Epithelial cell of proximal tubule (primary cell): ENCODE results near the gene SHISA7. TPM values are rescaled to one million over a fixed set of nuclear protein-coding genes. Genes with fewer than 3 reads are reported as not detected.
A peak's percentile ranks its signal among the peaks of the same experiment; 100 is the strongest.

Experiments used
- DNase-seq: peaks from one replicate; pipeline ENCODE4 v3.0.0-alpha.2; 2011; ENCODE audit warnings: low read depth
- H3K4me3 ChIP-seq: 2 replicates; pipeline ENCODE4 v1.5.1; 2011; ENCODE audit warnings: low read depth, mild to moderate bottlenecking, low read length
- total RNA-seq: library from RNA; depleted of rRNA; stranded (reverse); fragments of >200 nt; gene quantifications from 2 replicates; pipeline ENCODE4 v1.2.3, GENCODE V29; 2015
- TF ChIP-seq, protein P1 (sequence below): conservative IDR thresholded peaks from 2 replicates; pipeline ENCODE4 v1.5.1; 2012; ENCODE audit warnings: low read depth, mild to moderate bottlenecking, low read length

Gene SHISA7
- total RNA-seq, 1 donor from 2014 or later, result 0.17 TPM

DNA sequence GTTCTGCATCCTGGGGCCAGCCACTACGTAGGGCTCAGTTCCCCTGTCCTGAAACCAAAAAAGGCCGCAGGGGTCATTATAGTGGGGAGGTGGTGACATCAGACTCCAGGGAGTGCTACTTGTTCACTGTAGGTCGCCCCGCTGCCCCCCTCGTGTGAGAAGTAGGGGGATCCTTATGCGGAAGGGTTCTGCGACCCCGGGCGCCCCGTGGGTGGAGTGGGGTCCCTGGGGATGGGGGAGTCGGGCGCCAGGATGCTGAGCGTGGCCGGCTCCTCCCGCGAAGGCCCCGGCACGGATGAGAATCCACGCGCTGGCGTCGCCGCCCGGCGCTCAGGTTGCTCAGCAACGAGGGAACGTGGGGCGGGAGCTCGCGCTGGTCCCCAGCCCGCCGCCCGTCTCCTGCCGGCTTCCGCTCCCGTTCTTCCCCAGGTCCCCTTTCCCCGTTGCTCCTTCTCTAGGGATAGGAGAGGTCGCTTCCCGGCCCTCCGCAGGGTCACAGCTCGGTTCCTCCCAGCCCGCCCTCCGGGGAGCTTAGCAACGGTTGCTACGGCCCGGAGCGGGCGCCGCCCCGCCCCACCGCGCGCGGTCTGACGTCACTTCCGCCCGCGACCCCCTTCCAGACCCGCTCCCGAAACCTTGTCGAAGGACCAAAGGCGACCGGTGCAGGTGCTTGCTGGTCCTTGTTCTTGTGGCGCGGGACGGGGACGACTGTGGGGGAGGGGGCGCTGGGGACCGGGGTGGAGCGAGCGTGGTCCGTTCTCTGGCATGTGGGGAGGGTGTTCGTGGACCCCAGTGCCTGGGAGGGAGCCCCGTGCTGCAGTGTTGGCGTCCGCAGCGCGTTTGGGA lies 41.7 kb upstream of the SHISA7 start, which contains the start of gene NAT14:
Gene NAT14, plus strand, starts transcription at position 596 of the 846 bp plus-strand sequence. CDS start 521 bp downstream, outside the sequence.
- DNase-seq, result no peak
- peak within 1 kb of the TSS; percentile 76 for H3K4me3 ChIP-seq
- TF ChIP-seq, protein P1, sequence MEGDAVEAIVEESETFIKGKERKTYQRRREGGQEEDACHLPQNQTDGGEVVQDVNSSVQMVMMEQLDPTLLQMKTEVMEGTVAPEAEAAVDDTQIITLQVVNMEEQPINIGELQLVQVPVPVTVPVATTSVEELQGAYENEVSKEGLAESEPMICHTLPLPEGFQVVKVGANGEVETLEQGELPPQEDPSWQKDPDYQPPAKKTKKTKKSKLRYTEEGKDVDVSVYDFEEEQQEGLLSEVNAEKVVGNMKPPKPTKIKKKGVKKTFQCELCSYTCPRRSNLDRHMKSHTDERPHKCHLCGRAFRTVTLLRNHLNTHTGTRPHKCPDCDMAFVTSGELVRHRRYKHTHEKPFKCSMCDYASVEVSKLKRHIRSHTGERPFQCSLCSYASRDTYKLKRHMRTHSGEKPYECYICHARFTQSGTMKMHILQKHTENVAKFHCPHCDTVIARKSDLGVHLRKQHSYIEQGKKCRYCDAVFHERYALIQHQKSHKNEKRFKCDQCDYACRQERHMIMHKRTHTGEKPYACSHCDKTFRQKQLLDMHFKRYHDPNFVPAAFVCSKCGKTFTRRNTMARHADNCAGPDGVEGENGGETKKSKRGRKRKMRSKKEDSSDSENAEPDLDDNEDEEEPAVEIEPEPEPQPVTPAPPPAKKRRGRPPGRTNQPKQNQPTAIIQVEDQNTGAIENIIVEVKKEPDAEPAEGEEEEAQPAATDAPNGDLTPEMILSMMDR, result no peak

DNA sequence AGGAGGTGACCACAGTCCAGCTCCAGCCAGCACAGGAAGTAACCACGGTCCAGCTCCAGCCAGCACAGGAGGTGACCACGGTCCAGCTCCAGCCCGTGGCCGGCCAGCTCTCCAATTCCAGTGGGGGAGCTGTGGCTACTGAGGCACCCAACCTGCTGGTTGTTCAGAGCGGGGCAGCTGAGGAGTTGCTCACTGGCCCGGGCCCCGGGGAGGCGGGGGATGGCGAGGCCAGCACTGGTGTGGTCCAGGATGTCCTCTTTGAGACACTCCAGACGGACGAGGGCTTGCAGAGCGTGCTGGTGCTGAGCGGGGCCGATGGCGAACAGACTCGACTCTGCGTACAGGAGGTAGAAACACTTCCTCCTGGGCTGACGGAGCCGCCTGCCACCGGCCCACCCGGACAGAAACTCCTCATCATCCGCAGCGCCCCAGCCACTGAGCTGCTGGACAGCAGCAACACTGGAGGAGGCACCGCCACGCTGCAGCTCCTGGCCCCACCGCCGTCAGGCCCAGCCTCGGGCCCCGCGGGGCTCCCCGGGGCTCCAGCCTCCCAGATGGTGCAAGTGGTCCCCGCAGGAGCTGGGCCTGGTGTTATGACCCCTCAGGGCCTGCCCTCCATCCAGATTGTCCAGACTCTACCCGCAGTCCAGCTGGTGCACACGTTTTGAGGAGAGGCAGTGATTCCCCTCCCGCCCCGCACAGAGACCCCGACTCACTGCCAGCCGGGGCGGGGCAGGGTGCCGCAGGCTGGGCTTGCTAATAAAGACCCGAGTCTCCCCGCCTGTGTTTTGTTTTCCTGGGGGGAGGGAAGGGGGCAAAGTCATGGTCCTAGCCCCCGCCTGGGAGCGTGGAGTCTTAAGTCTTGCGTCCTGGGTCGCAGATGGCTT lies 40.8 kb upstream of the SHISA7 start:
- peak overlapping the region; percentile 76 for H3K4me3 ChIP-seq
- TF ChIP-seq, protein P1, result no peak
- DNase-seq, result no peak

DNA sequence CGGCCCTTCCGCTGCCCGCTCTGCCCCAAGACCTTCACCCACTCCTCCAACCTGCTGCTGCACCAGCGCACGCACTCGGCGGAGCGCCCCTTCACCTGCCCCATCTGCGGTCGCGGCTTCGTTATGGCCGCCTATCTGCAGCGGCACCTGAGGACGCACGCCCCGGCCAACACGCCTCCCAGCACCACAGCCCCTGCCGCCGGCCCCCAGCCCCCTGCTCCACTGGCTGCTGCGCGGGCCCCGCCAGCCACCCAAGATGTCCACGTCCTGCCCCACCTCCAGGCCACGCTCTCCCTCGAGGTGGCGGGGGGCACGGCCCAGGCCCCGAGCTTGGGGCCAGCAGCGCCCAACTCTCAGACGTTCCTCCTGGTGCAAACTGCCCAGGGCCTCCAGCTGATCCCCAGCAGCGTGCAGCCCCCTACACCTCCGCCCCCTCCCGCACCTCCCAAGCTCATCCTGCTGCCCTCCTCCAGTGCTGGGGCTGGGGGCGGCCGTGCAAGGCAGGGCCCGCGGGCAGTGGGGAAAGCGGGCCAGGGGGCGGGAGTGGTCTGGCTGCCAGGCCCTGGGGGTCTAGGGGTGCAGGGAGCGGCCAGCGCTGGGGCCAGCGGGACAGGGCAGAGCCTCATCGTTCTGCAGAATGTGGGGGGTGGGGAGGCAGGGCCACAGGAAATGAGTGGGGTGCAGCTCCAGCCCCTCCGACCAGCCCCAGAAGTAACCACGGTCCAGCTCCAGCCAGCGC lies 40.0 kb upstream of the SHISA7 start:
- TF ChIP-seq, protein P1, result no peak
- no peak for DNase-seq
- H3K4me3 ChIP-seq, result no peak overlapping the region

DNA sequence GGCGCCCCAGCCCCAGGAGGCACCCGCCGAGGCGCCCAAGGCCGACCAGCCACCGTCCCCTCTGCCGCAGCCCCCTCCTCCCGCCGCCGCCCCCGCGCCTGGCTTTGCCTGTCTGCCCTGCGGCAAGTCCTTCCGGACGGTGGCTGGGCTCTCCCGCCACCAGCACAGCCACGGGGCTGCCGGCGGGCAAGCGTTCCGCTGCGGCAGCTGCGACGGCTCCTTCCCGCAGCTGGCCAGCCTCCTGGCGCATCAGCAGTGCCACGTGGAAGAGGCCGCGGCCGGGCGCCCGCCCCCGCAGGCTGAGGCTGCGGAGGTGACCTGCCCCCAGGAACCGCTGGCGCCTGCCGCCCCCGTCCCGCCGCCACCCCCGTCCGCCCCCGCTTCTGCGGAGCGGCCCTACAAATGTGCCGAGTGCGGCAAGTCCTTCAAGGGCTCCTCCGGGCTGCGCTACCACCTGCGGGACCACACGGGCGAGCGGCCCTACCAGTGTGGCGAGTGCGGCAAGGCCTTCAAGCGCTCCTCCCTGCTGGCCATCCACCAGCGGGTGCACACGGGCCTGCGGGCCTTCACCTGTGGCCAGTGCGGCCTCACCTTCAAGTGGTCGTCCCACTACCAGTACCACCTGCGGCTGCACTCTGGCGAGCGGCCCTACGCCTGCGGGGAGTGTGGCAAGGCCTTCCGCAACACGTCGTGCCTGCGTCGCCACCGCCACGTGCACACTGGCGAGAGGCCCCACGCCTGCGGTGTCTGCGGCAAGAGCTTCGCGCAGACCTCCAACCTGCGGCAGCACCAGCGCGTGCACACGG lies 39.3 kb upstream of the SHISA7 start:
- no peak overlapping the region for H3K4me3 ChIP-seq
- DNase-seq, result no peak
- TF ChIP-seq, protein P1, result no peak

DNA sequence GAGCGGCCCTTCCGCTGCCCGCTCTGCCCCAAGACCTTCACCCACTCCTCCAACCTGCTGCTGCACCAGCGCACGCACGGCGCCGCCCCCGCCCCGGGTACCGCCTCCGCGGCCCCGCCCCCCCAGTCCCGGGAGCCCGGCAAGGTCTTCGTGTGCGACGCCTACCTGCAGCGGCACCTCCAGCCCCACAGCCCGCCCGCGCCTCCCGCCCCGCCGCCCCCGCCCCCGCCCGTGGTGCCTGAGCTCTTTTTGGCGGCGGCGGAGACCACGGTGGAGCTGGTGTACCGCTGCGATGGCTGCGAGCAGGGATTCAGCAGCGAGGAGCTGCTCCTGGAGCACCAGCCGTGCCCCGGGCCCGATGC lies 38.7 kb upstream of the SHISA7 start:
- DNase-seq, result no peak
- H3K4me3 ChIP-seq, result no peak overlapping the region
- TF ChIP-seq, protein P1, result no peak
